ENCODE measurements around the gene FLAD1.

The FLAD1 gene

GRCh38 chr1:155032886-155033285 lies 49.7 kb downstream of the FLAD1 start:
- TF ChIP-seq CTCF (IDR thresholded peaks at IDR 0.05) = no peak
- no peak for DNase-seq (ENCODE audit: low spot score)
- no peak overlapping the region for H3K27ac ChIP-seq
- no peak overlapping the region for H3K4me3 ChIP-seq

GRCh38 chr1:155033524-155033923 lies 50.4 kb downstream of the FLAD1 start, which contains the start of the genes DCST1 and DCST2:
Gene DCST1, plus strand, starts transcription at chr1:155033824. Its CDS starts 213 bp downstream, at chr1:155034037.
Gene DCST2, minus strand, starts transcription at chr1:155033781. Its CDS starts 80 bp downstream, at chr1:155033701.
- no peak for DNase-seq (ENCODE audit: low spot score)
- no peak within 1 kb of the TSS for H3K4me3 ChIP-seq
- TF ChIP-seq CTCF (IDR thresholded peaks at IDR 0.05) = no peak
- H3K27ac ChIP-seq = no peak within 1 kb of the TSS

- Histone ChIP-seq H3K4me3 (no peak overlapping the region), H3K27ac (no peak overlapping the region)
- TF ChIP-seq CTCF (IDR thresholded peaks at IDR 0.05) = no peak
- DNase-seq (ENCODE audit: low spot score) = no peak
Measured at GRCh38 chr1:155034318-155035208, 51.4 kb downstream of the FLAD1 start.

- Histone ChIP-seq H3K27ac (no peak overlapping the region), H3K4me3 (no peak overlapping the region)
- no peak for DNase-seq (ENCODE audit: low spot score)
- no peak for TF ChIP-seq CTCF (IDR thresholded peaks at IDR 0.05)
Measured at GRCh38 chr1:155035936-155036335, 52.8 kb downstream of the FLAD1 start.

- Histone ChIP-seq H3K4me3 (no peak overlapping the region), H3K27ac (no peak overlapping the region)
- no peak for DNase-seq (ENCODE audit: low spot score)
- no peak for TF ChIP-seq CTCF (IDR thresholded peaks at IDR 0.05)
Measured at GRCh38 chr1:155037043-155037442, 53.9 kb downstream of the FLAD1 start.

- no peak overlapping the region for H3K27ac ChIP-seq
Measured at GRCh38 chr1:155037851-155038441, 54.8 kb downstream of the FLAD1 start.

More at GRCh38 chr1:155037851-155038441, 54.8 kb downstream of the FLAD1 start:
- H3K4me3 ChIP-seq = no peak overlapping the region
- no peak for TF ChIP-seq CTCF (IDR thresholded peaks at IDR 0.05)
- DNase-seq (ENCODE audit: low spot score) = no peak
